ENCODE measurements around the gene PRKCZ.
A peak's percentile ranks its signal among the peaks of the same experiment; 100 is the strongest.

The PRKCZ gene

GRCh38 chr1:2024451-2024850 is 25.8 kb upstream of the PRKCZ start:
- intact Hi-C loops (cut with DNase I) = no loop called here
- no peak for DNase-seq

DNA sequence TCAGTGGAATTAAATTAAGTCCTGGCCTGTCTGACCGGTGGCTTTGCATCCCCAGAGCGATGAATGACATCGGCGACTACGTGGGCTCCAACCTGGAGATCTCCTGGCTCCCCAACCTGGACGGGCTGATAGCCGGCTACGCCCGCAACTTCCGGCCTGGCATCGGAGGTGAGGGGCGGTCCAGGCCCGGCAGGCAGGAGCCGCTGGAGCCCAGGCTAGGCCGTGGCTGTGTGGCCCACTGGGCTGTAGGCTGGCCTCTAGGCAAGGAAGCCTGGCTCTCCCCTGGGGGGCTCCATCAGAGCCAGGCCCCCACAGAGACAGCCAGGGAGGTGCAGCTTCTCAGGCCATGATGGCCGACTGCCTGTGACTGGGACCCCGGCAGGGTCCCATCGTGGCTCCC is 25.3 kb upstream of the PRKCZ start:
- intact Hi-C loops (cut with DNase I) = no loop called here
- DNase-seq = no peak

DNA sequence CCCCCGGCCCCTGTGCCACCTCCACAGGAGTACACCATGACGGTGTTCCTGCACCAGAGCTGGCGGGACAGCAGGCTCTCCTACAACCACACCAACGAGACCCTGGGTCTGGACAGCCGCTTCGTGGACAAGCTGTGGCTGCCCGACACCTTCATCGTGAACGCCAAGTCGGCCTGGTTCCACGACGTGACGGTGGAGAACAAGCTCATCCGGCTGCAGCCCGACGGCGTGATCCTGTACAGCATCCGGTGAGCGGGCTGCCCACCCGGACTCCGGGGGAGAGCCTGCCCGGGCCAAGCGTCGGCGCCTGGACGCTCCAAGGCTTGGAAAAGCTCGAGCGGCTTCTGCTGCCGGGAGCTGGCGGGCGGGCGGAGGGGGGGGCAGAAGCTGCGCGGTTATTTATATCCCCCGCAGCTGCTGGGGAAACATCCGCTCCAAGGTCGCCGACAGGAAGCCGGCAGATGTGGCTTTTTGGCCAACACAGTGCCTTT is 24.7 kb upstream of the PRKCZ start:
- intact Hi-C loops (cut with DNase I) = no loop called here
- DNase-seq = peak in 3 of 10 donors; percentile 44 to 89 (median 87)

DNA sequence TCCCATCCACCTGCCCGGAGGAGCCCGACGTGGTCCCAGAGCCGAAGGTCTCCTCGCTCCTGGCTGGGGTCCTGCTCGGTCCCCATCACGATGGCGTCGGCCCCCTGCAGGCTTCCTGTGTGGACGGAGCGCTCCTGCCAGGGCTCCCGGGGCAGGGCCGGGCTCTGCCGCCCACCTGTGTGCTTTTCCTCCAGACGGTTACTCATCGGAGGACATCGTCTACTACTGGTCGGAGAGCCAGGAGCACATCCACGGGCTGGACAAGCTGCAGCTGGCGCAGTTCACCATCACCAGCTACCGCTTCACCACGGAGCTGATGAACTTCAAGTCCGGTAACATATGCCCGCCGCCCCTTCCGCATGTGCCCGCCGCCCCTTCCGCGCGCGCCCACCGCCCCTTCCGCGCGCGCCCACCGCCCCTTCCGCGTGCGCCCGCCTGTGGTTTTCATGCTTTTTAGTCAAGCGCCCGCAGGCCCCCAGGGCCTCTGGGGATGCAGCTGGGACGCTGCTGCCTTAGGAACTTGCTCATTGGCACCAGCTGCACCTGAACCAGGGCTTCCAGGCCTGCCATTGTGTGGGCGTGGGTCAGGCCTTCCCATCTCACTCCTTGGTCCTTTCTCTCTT is 22.1 kb upstream of the PRKCZ start:
- peak in 1 of 10 donors; percentile 77 for DNase-seq
- intact Hi-C loops (cut with DNase I) = no loop called here

GRCh38 chr1:2028870-2029560 is 21.2 kb upstream of the PRKCZ start:
- intact Hi-C loops (cut with DNase I) = no loop called here
- DNase-seq = peak in 3 of 10 donors; percentile 2 to 82 (median 67)

DNA sequence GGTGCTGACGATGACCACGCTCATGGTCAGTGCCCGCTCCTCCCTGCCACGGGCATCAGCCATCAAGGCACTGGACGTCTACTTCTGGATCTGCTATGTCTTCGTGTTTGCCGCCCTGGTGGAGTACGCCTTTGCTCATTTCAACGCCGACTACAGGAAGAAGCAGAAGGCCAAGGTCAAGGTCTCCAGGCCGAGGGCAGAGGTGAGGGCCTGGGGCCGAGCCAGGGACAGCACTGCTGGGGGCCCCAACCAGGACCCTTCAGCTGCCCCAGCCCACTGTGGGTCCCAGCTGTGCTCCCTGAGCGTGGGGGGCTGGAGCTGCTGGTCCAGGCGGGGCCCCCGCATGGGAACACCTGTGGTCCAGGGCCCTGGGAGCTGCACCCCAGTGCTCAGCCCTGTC is 20.6 kb upstream of the PRKCZ start:
- intact Hi-C loops (cut with DNase I) = no loop called here
- peak in 1 of 10 donors; percentile 68 for DNase-seq

DNA sequence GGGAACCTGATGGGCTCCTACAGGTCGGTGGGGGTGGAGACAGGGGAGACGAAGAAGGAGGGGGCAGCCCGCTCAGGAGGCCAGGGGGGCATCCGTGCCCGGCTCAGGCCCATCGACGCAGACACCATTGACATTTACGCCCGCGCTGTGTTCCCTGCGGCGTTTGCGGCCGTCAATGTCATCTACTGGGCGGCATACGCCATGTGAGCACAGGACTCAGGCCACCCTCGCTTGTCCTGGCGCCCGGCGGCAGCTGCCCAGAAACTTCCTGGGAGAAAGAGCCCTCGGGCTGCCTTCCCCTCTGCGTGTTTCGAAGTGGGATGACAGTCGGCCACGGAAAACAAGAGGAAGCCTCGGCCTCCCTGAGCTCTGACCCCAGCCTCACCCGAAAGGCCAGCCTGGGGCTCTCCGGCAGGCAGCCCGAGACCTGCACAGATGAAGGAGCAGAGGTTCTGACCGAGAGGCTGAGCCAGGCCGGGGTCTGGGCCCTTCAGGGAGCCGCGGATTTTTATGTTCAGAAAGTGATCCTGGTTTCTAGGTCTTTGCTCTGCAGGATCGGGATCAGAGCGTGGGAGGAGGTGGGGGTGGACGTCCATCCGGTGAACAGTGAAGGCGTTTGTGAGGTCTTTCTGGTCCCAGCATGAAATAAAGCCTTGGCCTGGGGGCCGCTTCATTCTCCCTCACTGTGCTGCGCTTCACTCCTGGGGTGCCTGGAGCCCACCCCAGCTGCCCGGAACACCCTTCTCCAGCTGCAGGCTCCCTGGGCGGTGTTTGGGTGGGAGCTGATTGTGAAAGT is 19.9 kb upstream of the PRKCZ start:
- DNase-seq = peak in 2 of 10 donors; percentile 5 to 68
- intact Hi-C loops (cut with DNase I) = no loop called here

GRCh38 chr1:2031546-2032540 is 18.4 kb upstream of the PRKCZ start:
- intact Hi-C loops (cut with DNase I) = no loop called here
- DNase-seq = peak in 2 of 10 donors; percentile 76 to 87

DNA sequence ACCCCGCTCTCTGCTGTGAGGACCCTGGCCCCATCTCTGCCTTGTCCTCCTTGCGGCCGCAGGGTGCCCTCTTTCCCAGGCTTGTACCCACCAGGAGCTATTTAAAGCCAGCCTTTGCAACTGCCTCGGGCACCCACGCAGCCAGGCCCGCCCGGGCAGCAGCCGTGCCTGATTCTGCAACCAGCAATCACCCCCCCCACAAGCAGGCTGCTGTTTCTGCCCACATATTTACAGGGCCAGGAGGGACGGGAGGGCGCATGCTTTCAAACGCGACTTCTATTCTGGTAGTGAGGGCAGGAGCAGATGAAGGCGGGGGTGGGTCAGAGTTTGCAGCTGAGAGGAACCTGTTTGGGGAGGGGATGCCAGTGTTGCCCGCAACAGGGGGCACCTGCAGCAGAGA is 17.5 kb upstream of the PRKCZ start:
- peak in 8 of 10 donors; percentile 62 to 97 (median 78) for DNase-seq
- intact Hi-C loops (cut with DNase I) = no loop called here

DNA sequence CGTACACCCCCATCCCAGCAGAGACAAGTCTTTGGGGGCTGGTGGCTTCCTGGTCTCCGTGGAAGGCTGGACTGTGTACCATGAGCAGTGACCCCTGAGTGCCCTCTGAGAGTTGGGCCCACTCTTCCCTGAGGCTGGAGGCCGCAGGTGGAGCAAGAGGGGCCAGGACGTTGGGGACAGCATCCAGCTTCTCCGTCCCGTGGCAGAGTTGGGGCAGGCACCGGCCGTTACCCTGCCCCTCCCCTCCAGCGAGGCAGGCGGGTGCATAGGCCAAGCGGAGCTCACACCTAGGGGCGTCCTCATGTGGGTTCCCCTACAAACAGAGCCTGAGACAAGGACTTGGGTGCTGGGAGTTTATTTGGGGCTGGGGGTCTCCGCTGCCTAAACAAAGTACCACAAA is 17.0 kb upstream of the PRKCZ start:
- intact Hi-C loops (cut with DNase I) = no loop called here
- no peak for DNase-seq

- no peak for DNase-seq
- intact Hi-C loops (cut with DNase I) = no loop called here
Observed at GRCh38 chr1:2036287-2036686, 13.9 kb upstream of the PRKCZ start.

DNA sequence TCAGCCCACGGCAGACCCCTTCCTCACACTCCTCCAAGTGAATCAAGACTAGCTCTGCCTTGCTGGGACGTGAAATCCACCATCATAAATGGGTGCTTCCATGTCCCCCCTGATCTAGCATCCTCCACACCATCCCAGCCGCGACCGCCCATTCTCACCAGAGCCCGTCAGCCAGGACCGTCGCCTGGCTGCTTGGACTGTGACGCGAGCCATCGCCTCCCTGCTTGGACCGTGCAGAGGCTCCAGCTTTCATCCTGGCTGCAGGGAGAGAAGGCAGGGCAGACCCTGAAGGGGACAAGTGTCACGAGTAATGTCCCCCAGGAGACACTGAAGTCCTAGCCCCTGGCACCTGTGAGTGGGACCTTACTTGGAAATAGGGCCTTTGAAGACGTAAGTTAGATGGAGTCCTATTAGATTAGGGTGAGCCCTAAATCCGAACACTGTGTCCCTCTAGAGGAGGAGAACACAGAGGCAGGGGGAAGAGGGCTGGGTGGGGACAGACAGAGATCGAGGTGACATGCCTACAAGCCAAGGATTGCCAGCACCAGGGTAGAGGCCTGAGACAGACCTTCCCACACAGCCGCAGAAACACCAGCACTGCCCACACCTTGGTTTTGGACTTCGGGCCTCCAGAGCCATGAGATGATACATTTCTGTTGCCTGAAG is 12.8 kb upstream of the PRKCZ start:
- DNase-seq = no peak
- intact Hi-C loops (cut with DNase I) = no loop called here

- intact Hi-C loops (cut with DNase I) = no loop called here
- no peak for DNase-seq
Observed at GRCh38 chr1:2038229-2038628, 12.0 kb upstream of the PRKCZ start.

- intact Hi-C loops (cut with DNase I) = no loop called here
- DNase-seq = no peak
Observed at GRCh38 chr1:2039251-2039650, 11.0 kb upstream of the PRKCZ start.

GRCh38 chr1:2041305-2041704 is 8.9 kb upstream of the PRKCZ start:
- DNase-seq = peak in 1 of 10 donors; percentile 59
- intact Hi-C loops (cut with DNase I) = loop anchor here (5.0 kb wide), 1 partner anchor 99 kb away; no protein-coding TSS in a partner anchor

- DNase-seq = no peak
- intact Hi-C loops (cut with DNase I) = loop anchor here (5.0 kb wide), 1 partner anchor 100 kb away; no protein-coding TSS in a partner anchor
Observed at GRCh38 chr1:2041887-2042286, 8.3 kb upstream of the PRKCZ start.

- peak in 5 of 10 donors; percentile 44 to 93 (median 60) for DNase-seq
- intact Hi-C loops (cut with DNase I) = loop anchor here (5.0 kb wide), 1 partner anchor 101 kb away; no protein-coding TSS in a partner anchor
Observed at GRCh38 chr1:2042830-2043773, 7.1 kb upstream of the PRKCZ start.

GRCh38 chr1:2043886-2044285 is 6.3 kb upstream of the PRKCZ start:
- DNase-seq = no peak
- intact Hi-C loops (cut with DNase I) = loop anchor here (2.0 to 5.0 kb wide), 2 partner anchors 83 to 102 kb away; no protein-coding TSS in a partner anchor
